Epithelial cell of proximal tubule (primary cell): Measurements from ENCODE around the gene POLR3E. TPM values are rescaled to one million over a fixed set of nuclear protein-coding genes. Genes with fewer than 3 reads are reported as not detected.

Experiments used
- DNase-seq: peaks from one replicate; pipeline ENCODE4 v3.0.0-alpha.2; 2011; ENCODE audit warnings: low read depth
- H3K4me3 ChIP-seq: 2 replicates; pipeline ENCODE4 v1.5.1; 2011; ENCODE audit warnings: low read depth, mild to moderate bottlenecking, low read length
- total RNA-seq: library from RNA; depleted of rRNA; stranded (reverse); fragments of >200 nt; gene quantifications from 2 replicates; pipeline ENCODE4 v1.2.3, GENCODE V29; 2015
- TF ChIP-seq, protein P1 (sequence below): conservative IDR thresholded peaks from 2 replicates; pipeline ENCODE4 v1.5.1; 2012; ENCODE audit warnings: low read depth, mild to moderate bottlenecking, low read length

Gene POLR3E
- total RNA-seq, 1 donor from 2014 or later, result 31.2 TPM

DNA sequence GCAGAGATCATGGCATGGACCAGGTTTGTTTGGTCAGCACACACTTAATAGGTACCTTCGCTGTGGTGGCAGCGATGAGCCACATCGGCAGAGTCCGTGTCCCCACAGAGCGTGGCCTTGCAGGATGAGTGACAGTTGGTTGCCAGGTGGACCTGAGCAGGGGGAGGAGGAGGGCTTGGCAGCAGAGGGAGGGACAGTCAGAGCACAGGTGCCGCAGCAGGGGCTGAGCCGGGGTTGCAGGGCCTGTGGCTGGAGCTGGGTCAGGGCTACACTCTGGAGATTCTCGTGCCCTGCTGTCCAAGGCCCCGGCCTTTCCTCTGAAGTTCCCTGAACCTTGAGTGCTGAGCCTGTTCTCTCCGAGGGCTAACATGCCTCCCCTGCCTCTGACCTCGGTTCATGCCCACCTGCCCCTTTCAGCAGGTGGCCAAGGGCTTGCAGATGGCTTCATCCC is 24.8 kb downstream of the POLR3E start:
- TF ChIP-seq, protein P1, sequence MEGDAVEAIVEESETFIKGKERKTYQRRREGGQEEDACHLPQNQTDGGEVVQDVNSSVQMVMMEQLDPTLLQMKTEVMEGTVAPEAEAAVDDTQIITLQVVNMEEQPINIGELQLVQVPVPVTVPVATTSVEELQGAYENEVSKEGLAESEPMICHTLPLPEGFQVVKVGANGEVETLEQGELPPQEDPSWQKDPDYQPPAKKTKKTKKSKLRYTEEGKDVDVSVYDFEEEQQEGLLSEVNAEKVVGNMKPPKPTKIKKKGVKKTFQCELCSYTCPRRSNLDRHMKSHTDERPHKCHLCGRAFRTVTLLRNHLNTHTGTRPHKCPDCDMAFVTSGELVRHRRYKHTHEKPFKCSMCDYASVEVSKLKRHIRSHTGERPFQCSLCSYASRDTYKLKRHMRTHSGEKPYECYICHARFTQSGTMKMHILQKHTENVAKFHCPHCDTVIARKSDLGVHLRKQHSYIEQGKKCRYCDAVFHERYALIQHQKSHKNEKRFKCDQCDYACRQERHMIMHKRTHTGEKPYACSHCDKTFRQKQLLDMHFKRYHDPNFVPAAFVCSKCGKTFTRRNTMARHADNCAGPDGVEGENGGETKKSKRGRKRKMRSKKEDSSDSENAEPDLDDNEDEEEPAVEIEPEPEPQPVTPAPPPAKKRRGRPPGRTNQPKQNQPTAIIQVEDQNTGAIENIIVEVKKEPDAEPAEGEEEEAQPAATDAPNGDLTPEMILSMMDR, result no peak
- DNase-seq, result no peak
- no peak overlapping the region for H3K4me3 ChIP-seq

DNA sequence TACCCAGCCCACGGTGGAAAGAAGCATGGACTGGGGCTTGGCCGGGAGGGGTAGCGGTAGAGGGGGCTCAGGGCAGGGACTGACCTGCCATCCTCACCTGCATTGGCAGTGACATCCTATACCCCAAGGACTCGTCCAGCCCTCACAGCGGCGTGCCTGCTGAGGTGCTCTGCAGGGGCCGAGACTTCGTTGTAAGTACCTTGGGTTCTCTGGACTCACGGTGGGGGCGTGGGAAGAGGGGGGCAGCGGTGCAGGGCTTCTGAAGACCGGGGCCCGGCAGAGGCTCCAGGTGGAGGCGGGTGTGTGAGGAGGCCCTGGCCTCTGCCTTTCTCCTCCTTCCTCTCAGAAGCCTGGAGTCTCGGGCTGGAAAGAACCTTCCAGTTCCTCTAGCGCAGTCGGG is 25.5 kb downstream of the POLR3E start:
- no peak overlapping the region for H3K4me3 ChIP-seq
- no peak for DNase-seq
- TF ChIP-seq, protein P1, result no peak

DNA sequence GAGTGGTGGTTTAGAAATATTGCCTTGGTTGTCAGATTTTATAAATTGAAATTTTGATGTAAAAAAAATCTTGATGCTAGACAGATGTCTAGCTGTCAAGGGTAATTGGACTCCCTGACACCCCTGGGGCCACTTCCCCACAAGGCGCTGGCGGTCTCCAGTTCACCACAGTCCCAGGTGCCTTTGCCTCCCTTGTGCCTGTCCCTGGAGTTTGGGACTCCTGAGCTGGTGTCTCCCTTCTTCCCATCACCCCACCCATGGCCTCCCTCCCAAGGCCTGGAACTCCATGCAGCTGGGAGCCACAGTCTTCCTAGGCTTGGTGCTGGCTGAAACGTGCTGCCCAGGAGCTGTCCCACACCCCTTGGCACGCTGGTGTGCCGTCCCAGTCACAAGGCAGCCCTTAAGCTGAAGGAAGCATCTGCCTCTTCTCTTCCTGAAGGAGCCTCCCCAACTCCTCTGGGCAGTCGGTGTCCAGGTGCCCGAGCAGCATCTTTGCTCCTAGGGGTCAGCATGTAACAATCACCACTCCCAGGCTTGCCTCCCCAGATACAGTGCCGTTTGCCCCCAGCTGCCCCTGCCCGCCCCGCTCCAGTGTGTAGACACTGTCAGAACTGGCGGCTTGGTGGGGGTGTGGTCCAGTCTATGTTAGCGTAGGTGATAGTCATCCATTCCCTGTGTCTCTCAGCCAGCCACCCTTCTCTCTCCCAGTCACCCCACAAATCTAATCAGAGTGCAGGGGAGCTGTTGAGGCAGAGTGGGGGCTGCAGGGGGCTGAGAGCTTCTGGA is 26.2 kb downstream of the POLR3E start:
- H3K4me3 ChIP-seq, result no peak overlapping the region
- TF ChIP-seq, protein P1, result no peak
- no peak for DNase-seq

DNA sequence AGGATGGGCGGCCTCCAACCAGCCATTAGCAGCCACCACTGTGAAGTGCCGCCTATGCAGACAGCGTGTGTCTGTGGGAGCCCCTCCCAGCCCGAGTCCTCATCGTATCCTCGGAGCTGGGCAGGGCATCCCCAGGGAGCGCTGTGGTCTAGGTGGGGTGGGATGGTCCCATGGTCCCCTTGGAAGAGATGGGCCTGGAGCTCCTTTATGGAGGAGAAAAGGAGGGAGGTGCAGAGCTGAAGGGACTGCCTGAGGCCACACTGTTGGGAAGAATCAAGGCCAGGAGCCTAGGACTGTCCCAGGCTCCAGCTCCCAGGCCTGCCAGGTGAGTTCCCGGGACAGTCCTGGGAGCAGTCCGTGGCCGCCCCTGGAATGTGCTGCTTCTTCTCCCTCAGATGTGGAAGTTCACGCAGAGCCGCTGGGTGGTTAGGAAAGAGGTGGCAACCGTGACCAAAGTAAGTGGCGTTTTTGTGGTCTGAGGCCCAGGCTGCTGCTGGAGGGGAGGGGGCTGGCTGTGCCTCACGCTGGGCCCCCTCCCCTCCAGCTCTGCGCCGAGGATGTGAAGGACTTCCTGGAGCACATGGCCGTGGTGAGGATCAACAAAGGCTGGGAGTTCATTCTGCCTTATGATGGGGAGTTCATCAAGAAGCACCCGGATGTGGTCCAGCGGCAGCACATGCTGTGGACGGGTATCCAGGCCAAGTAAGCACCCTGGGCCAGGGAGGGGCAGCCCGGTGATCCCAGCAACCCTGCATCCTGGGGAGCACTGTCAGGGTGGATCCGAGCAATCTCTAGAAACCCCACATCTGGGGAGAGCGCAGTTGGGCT is 27.0 kb downstream of the POLR3E start:
- TF ChIP-seq, protein P1, result no peak
- DNase-seq, result no peak
- H3K4me3 ChIP-seq, result no peak overlapping the region

DNA sequence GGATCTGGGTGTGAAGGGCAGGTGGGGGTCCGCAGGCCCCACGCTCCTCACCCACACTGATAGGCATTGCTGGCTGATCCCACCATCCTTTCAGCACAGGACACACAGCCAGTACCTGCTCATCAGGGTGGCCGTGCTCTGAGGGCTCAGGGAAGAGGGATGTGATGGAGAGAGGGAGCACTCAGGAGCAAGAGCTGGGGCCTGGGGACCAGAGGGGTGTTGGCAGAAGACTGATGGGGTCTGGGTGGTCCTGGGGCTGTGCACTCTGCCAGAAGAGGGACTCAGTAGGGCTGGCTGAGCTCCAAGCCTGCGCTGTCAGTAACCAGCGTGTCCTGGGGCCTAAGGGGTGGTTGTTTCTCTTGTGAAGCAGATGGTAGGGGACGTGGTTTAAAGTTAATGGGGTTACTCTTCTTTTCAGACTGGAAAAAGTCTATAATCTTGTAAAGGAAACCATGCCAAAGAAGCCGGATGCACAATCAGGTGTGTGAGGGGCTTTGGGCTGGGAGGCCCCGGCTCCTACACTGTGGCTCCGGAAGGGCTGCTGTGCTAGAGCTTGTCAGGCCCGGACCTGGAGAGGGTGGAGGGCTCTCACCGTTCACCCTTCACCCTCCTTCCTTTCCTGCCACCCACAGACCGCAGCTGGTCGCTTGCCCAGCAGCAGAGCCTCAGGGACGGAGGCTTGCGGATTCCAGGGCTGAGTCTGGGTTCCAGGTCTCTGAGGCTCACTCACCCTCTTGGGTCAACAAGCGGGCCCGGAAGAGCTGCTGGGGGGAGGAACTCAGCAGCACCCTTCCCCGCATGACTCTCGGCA is 27.8 kb downstream of the POLR3E start:
- no peak overlapping the region for H3K4me3 ChIP-seq
- DNase-seq, result no peak
- TF ChIP-seq, protein P1, result no peak

DNA sequence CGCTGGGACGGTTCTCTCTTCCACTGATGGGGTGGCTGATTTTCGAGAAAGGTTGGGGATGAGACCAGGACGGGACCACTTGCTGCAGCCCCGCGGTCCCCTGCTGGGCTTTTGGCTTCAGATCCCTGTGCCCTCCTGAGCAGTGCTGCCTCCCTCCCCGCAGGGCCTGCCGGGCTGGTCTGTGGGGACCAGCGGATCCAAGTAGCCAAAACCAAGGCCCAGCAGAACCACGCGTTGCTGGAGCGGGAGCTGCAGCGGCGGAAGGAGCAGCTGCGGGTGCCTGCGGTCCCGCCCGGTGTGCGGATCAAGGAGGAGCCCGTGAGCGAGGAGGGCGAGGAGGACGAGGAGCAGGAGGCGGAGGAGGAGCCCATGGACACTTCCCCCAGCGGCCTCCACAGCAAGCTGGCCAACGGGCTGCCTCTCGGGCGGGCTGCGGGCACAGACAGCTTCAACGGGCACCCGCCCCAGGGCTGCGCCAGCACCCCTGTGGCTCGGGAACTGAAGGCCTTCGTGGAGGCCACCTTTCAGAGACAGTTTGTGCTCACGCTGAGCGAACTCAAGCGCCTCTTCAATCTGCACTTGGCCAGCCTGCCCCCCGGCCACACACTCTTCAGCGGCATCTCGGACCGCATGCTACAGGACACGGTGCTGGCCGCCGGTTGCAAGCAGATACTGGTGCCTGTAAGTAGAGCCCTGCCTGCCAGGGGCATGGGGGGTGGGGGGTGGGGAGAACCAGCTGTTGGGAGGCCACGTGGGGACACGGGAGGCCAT is 28.6 kb downstream of the POLR3E start:
- TF ChIP-seq, protein P1, result no peak
- H3K4me3 ChIP-seq, result no peak overlapping the region
- DNase-seq, result no peak
